Measurements from ENCODE around the gene TLX1.

- TF ChIP-seq CTCF (conservative IDR thresholded peaks at IDR 0.05) (no peak), ZFX (IDR thresholded peaks at IDR 0.05) (no peak)
Observed at GRCh38 chr10:101085846-101086245, 45.3 kb upstream of the TLX1 start.

Data from C4-2B (cell line).